NK-92 (cell line): ENCODE data around the gene CDH13.

Source experiments
- DNase-seq: peaks from one replicate; lab custom pipeline; 2025; ENCODE audit not compliant: unreplicated experiment; lab: John Stamatoyannopoulos, UW

The CDH13 gene

DNA sequence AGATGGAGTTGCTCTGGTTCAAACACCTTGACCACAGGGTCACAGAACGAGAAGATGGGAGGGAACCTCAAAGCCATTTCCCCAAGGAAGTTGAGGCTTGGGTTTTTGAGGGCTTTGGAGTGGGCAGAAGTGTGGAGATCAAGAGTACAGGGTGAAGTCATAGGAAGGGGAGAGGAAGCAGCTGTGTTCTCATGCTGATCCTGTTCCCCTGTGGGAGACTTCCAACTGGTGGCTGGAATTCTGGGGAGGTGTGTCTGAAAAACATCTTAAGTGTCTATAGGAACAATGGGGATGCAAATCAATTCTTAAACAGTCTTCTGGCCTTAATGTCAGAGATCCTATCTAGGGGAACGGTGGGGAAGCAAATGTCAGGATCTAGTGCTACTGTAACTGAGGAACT lies 1142.2 kb downstream of the CDH13 start:
- DNase-seq = no peak

DNA sequence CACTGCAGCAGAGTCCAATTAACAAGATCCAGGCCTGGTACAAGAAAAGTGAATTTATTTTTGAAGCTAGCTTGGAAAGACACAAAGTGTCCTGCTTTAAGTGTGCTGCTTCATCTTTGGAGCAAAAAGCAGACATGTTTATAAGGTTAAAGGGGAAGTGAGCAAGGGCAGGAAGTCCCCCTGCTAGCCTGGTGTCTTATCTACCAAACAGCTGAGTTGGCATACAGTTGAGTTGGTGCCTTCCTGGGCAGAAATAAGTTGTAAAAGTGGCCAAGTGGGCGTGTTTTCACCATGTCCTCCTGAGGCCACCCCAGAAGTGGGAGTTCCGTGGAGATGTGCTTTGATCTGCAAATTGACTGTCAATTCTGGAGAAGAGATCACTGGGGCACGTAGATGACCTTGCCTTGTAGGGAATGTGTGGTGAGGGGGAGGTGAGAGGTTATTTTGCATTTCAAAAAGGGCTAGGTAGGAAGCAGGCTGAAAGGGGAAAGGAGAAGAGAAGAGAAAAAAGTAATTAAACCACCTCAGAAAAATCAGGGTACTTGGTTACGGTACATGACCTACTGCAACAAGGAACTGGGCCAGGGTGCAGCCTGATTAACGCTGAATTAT lies 1142.7 kb downstream of the CDH13 start:
- DNase-seq = no peak

DNA sequence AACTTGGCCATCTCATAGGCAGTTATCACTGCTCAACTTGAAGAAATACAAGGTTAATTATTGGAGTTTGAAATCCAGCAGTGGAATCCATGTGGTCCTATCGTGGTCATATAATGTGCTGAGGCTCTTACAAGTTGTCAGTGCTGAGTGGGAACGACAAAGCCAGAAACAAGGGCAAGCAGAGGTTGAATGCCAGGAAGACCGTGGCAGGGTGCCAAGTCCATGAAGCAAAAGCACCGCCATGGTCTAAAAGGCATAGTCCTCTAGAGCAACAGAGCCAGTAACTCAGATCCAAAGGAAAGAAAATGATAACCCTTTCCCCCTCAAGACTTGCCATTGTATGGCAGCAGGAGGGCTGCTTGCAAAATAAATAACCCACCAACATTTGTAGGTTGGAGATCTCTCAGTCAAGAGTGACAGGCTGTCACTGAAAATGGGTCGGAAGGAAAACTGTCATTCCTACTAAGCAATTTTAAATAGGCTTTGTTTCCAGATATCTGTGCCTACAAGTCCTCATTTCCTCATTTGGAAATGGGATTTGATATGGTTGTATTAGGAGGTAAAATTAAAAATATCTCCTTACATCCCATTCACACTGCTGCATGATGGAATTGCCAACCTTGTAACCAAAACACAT lies 1144.7 kb downstream of the CDH13 start:
- no peak for DNase-seq

DNA sequence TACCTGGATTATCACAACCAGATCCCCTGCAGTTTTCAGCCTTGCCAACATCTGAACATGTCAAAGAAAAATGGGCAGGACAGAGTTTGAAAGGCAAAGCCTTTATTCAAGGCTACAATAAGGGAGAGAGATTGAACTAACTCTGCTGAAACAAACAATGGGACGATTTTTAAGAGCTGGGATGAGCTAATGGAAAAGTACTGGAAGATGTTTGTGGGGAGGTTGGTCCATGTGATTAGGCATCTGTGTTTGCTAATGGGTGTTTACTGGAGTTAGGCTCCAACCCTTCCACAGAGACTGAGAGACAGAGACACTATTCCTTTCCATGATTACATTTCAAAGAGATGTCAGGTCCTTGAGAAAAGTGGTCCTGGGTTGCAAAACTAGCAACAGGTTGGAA lies 1146.0 kb downstream of the CDH13 start:
- no peak for DNase-seq

DNA sequence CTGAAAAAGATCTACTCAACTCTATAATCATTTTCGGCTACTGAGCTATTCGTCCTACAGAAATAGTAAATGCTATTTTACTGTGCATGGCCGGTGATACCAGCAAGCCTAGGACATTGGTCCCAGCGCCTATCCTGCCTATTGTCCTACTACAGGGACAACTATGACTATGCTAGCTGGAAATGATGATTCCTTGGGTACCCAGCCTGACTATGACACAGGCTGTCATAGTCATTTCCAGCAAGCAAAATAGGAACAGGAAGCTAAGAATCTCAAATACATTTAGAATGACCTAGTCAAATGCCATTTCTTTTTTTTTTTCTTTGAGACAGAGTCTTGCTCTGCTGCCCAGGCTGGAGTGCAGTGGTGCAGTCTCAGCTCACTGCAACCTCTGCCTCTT lies 1147.3 kb downstream of the CDH13 start:
- DNase-seq = no peak

DNA sequence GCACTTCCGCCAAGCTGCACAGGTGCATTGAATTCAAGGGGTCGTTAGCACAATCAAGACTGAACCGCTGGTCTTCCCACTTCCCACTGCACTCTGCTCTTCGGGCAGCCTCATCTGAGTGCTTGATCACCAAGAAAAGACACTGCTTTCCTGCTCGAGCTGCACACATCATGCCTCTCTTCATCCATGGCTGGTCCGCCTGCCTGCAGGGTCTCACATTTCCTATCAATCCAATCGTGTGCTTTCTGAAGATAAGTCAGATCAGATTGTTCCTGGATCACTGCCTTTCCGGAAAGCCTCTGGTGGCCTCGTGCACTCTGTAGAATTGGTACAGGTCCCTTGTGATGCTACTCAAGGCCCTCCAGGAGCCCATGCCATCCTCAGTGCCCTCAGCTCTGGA lies 1150.2 kb downstream of the CDH13 start:
- no peak for DNase-seq

DNA sequence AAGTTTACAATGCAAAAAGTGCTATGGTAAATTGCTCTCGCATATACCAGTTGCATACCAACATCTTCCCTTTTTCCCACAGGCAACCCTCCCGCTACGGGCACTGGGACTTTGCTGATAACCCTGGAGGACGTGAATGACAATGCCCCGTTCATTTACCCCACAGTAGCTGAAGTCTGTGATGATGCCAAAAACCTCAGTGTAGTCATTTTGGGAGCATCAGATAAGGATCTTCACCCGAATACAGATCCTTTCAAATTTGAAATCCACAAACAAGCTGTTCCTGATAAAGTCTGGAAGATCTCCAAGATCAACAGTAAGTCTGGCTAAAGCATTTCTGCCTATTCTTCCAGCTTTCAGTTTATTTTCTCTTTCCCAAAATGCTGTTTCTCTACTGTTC lies 1153.1 kb downstream of the CDH13 start:
- DNase-seq = no peak

DNA sequence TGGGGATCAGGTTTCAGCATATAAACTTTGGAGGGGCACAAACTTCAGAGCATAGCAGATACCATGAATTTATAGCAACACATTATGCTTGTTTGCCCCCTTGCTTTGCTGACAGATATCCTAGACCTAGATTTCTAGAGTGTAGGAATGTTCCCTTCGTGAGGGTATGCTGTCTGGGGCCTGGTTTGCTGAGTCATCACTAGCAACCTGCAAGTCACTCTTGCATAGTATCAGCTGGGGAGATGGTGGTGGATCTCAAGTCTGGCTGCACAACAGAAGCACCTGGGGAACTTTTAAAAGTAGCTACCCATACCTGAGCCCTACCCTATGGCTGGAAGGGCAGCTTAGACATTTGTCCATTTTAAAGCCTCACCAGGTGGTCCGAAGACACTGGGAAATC lies 1158.7 kb downstream of the CDH13 start:
- no peak for DNase-seq

DNA sequence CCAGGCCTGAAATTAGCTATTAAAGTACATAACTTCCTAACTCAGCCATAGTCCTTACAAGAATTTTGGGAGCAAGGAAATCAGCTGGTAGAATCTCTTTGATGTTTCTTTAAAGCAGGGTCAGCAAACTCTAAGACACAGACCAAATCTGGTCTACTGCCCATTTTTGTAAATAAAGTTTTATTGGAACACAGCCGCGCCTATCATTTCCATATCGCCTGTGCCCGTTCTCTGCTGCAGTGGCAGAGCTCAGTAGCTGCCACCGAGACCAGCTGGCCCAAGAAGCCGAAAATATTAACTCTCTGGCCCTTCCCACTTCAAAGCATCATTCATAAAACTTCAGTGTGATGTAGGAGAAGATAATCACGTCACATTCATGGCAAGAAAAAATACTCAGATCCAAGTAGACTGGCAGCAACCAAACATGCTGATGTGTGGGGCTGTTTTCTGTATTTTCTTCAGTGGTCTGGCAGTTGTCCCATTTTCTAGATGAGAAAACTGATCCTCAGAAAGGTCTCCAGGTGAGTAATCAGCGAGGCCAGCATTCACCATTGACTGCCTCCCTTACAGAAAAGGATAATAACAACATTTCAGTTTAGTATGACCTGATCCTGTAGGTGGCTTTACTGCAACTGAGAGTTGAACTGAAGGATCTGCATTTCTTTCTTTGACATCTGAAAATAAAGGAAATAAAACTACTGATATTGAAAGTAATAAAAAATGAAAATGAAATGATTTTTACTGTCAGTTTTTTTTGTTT lies 1163.1 kb downstream of the CDH13 start:
- DNase-seq = no peak

DNA sequence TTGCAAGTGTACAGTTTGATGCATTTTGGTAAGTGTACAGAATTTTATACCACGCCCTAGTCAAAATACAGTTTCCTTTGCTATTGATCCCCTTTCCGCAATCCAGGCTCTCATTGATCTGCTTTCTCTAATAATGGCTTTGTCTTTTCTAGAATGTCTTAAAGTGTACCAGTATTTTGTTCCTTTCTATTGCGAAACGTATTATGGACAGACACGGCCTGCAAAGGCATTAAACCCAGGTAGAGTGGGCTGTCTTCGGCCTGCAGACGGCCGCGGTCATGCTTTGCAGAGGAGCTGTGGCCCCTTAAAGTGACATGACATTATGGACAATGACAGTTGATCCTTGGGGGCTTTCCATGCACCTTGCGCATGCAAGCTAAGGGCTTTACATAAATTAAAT lies 1165.1 kb downstream of the CDH13 start:
- DNase-seq = no peak

DNA sequence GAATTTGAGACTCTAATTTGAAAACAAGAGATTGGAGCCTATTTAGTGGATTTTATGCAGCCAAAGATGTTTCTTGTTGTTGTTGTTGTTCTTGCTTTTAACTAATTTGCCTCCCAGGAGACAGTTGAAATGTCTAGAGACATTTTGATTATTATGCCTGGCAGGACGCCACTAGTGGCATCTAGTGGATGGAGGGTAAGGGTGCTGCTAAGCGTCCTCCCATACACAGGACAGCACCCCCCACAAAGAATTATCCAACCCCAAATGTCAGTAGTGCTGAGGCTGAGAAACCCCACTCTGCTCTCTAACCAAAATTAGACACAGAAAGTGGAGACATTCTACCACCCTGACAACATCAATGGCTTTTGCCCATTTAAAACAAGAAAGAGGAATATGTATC lies 1165.6 kb downstream of the CDH13 start:
- no peak for DNase-seq

DNA sequence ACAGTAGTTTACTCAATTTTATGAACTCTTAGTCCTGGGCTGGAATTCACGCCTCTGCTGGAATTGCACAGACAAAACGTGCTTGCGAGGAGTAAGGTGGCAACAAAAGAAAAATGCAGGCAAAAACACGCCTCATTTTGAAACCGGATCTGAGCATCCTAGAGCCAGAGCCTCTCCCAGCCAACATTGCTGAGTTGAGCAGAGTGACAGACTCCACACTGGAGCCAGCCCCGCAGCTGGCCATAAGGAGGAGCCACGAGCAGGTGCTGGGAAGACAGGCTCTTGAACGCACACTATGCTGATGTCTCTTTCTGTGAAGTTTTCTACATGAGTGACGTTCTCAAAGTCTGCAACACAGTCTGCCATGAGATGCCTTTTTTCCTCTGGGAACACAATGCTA lies 1166.4 kb downstream of the CDH13 start:
- no peak for DNase-seq

DNA sequence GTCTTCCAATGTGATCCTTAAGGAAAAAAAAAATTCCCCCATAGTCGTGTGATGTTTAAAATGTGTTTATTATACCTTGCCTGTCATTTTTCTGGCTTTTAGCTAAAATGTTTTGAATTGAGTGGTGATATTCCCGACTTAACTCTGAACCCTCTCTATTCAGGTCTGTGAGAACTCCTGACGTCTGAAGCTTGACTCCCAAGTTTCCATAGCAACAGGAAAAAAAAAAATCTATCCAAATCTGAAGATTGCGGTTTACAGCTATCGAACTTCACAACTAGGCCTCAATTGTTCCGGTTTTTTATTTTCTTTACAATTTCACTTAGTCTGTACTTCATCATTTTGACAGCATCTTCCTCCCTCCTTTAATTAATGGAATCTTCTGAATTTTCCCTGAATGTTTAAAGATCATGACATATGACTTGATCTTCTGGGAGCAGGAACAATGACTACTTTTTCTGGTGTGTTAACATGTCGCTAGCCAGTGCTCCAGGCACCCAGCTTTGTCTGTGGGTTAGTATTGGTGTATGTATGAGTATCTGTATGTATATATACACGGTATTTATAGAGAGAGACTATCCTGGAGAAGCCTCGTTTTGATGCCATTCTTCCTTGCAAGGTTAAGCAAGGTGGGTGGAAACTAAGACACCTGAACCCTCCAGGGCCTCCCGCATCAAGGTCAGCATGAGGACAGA lies 1168.2 kb downstream of the CDH13 start:
- DNase-seq = no peak

DNA sequence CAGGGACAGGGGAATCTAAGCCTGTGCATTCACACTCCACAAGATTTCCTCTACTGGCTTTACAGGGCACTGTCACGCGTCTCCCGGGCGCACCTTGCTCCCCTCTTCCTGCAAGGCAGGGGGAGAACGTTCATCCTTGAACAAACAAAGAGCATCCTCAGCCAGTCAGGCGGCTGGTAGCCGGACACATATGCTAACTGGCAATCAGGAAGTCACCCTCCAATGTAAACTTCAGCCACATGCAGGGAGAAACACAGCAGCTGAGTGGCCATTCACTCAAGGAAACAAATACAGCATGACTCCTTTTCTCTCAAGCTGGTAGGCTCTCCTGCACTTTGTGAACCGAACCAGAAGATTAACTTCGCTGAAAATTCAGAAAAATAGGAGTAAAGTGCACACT lies 1170.2 kb downstream of the CDH13 start:
- no peak for DNase-seq

DNA sequence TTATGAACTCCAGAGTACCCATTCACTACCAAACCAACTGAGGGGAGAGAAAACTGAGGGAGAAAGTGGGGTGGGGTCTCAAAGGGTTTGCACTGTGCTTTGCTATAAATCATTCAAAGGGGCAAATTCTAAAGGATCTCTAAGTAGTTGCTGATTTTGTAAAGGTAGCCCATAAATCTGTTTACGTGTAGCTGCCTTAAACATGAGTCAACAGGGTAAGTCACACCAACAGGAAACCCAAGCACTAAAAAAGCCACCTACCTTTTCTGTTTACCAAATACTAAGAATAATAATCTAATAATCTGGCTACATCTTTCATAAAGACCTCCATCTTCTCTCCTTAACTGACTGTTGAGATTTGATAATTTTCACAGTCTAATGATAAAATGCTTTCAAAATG lies 1172.6 kb downstream of the CDH13 start:
- no peak for DNase-seq

DNA sequence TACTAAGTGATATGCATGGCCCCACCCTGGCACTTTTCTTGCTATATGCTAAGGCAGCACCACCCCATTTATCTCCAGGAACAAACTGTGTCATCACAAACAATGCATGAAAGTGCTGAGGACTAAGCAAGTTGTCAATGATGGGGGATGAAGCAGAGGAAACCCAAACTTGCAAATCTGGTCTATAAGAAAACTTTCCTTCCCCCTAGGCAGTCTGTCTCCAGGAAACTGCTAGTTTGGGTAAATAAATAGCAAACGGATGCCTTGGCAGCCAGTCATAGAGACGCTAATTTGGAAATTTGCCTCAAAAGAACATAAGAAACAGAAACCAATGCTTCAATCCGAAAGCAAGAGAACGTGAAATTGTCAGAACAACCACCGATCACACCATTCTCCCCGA lies 1175.4 kb downstream of the CDH13 start:
- no peak for DNase-seq

DNA sequence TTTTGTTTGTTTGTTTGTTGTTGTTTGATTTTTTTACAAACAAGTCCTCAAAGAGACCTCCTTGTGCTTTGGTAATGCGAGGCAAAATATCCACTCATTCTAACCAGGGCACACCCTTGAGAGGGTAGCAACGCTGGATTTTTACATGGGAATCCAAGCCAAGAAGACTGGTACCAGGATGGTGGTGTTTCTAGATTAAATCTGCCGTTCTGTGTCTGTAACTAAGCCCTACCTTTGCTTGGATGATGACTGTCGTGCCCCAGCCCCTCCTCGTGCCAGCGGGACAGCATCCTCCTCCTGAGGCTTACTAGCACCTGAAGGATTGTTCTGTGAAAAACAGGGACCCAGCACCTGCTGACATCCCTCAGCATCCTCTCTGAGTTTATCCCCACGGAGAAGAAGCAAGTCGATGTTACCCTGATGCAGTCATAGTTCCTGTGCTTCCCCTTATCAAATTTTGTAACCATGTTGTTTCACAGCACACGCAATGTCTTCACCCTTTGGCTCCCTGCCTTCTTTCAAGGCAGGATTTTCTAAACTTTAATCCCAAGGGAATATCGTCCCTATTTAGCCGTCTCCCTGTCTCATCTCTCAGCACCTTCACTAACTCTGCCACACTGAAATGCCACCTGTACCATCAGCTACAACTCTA lies 1175.9 kb downstream of the CDH13 start:
- no peak for DNase-seq

DNA sequence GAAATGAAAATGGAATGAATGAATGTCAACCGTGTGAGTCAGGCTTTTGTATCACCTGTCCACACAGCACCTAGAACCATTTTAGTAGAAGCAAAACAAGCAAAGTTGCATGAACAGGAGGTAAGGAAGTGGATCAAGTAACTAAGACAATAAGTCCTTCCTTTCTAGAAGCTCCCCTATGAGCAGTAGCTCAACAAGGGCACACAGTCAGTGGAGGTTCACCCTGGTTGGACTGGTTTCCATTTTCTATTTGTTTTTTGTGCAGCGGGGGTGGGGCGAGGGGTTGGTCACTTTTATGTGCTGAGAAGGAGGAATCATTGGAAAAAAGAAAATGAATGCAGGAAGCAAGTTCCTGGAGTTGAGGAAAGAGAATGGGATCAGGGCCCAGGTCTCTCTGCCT lies 1177.0 kb downstream of the CDH13 start:
- DNase-seq = no peak

DNA sequence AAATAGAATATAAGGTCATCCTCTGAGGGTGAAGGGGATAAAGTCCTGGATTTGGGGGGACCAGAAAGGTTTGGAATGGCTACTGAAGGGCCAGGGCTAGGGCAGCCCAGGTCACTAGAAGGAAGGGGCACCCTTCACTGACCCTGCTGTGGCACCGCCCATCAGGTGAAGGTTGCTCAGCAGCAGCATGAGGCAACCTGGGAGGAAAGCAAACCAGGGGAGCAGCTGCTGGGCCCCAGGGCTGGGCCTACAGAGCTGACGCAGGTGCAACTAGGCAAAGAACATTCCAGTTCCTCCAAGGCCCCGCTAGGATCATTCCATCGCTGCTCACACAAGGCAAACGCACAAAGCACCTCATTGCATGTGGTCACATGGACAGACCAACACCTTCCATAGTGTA lies 1177.6 kb downstream of the CDH13 start:
- no peak for DNase-seq

DNA sequence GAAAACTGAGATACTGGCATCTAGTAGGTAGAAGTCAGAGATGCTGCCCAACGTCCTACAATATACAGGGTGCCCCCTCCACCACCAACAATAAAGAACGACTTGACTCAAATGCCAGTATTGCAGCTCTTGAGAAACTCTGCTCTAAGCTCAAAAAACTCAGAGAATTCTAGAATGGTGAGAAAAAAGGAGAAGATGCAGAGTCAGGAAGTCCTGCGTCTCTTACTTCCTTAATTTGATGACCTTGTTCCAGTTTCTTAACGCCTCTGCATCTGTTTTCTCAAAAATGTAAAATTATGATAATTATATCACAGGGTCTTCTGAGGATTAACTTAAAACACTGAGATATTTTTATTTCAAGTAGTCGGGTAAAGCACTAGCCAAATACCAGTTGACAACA lies 1179.3 kb downstream of the CDH13 start:
- no peak for DNase-seq

DNA sequence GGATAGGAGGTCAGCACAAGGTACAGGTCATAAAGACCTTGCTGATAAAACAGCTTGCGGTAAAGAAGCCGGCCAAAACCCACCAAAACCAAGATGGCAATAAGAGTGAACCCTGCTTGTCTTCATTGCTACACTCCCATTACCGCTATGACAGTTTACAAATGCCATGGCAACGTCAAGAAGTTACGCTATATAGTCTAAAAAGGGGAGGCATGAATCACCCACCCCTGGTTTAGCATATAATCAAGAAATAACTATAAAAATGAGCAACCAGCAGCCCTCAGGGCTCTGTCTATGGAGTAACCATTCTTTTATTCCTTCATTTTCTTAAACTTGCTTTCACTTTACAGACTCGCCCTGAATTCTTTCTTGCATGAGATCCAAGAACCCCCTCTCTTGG lies 1180.0 kb downstream of the CDH13 start:
- DNase-seq = no peak

DNA sequence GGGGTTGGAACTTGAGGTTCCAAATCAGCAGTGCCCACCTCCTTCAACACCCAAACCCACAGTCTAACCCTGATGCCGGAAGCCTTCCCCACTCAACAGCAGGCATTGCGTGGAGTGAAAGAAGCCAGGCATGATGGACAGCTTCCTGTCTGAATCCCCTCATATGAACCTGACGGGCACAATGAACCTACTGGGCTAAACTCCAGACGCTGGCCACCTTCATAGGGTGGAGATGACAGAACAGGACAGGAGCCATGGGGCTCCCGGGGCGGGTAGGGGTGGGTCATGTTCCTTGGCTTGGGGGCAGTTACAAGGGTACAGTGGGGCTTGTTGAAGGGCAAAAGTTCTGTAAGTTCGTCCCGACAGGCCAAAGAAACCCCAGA lies 1180.5 kb downstream of the CDH13 start:
- no peak for DNase-seq
